Measurements from ENCODE around the gene MAEA.

DNA sequence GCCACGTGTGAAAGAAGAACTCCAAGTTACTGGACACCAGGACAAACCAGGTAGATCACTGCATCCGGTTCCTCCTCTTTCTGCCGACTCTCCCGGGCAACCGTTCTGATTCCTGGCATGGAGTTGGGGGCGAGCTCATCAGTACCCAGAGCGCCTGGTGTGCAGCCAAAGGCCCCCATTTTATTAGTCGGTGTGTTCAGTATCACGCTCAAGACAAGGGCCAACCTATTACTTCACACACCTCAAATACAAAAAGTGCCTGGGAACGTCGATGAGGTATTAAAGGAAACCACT is 38.0 kb upstream of the MAEA start:
- TF ChIP-seq, protein P1, sequence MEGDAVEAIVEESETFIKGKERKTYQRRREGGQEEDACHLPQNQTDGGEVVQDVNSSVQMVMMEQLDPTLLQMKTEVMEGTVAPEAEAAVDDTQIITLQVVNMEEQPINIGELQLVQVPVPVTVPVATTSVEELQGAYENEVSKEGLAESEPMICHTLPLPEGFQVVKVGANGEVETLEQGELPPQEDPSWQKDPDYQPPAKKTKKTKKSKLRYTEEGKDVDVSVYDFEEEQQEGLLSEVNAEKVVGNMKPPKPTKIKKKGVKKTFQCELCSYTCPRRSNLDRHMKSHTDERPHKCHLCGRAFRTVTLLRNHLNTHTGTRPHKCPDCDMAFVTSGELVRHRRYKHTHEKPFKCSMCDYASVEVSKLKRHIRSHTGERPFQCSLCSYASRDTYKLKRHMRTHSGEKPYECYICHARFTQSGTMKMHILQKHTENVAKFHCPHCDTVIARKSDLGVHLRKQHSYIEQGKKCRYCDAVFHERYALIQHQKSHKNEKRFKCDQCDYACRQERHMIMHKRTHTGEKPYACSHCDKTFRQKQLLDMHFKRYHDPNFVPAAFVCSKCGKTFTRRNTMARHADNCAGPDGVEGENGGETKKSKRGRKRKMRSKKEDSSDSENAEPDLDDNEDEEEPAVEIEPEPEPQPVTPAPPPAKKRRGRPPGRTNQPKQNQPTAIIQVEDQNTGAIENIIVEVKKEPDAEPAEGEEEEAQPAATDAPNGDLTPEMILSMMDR (IDR thresholded peaks at IDR 0.05; ENCODE audit: low read length), result no peak
- TF ChIP-seq EZH2 (IDR thresholded peaks at IDR 0.05; ENCODE audit: borderline replicate concordance, low read length), result no peak

Measured in OCI-LY1 (cell line).